ENCODE measurements around the gene FASN. TPM values are rescaled to one million over a fixed set of nuclear protein-coding genes. Genes with fewer than 3 reads are reported as not detected.
"Not testable (repeated sequence)": the region's sequence is repeated elsewhere in the genome, so short reads cannot be mapped to it uniquely, and the experiment has no call there.

The FASN gene
- total RNA-seq, 1 experiment from 2014 or later, result 28.7 TPM

DNA sequence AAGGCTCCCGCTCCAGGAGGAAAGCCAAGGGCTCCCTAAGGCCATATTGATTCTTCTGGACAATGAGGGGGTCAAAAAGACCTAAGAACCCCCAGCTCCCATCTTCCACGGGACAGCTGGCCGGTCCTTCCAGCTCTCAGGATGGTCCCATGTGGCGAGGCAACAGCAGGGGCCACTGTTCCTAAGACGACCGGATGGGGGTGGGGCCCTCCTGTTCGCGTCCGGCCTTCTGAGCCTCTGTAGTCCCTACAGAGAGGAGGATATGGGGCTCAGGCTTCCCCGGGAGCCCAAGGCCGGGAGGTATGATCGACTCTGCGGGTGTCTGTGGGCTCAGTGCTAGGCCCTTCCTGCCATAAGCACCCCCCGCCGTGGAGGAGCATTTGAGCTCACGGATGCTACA is 54.5 kb downstream of the FASN start:
- DNase-seq (ENCODE audit: low read depth), result no peak

DNA sequence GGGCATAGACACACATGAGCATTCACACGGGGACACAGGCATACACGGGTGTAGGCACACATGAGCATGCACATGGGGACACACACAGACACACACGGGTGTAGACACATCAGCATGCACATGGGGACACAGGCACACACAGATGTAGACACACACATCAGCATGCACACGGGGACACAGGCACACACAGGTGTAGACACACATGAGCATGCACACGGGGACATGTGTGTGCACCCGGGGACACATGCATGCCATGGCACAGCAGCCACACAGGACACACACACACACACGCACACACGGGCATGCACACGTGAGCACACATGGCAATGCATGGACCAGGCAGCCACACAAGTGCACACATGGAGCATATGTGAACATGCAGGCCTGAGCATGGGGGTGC is 55.4 kb downstream of the FASN start:
- DNase-seq (ENCODE audit: low read depth), result no peak

DNA sequence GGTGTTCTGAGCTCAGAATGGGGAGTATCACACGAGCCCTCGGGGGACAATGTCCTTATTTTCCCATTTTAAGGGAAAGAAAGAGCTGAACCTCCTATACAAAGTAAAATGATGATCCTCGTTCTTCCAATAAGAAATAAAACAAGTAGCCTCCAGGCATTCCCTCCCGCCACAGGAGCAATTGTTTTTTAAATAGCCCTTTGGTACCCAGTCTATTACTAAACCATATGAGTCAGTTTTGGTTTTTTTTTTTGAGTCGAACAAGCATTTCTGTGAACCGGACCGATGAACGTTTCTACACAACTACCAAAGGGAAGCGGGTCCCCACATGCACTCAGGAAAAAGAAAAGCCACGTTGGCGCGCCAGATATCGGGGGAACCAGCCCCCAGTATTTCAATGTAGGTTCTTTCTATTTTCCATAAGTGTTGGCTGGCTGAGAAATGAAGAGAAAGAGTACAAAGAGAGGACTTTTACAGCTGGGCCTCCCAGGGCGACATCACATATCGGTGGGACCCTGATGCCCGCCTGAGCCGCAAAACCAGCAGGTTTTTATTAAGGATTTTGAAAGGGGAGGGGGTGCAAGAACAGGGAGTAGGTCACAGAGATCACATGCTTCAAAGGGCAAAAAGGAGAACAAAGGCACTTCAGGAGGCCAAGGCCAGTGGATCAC is 56.8 kb downstream of the FASN start:
- peak; percentile 40 for DNase-seq (ENCODE audit: low read depth)

DNA sequence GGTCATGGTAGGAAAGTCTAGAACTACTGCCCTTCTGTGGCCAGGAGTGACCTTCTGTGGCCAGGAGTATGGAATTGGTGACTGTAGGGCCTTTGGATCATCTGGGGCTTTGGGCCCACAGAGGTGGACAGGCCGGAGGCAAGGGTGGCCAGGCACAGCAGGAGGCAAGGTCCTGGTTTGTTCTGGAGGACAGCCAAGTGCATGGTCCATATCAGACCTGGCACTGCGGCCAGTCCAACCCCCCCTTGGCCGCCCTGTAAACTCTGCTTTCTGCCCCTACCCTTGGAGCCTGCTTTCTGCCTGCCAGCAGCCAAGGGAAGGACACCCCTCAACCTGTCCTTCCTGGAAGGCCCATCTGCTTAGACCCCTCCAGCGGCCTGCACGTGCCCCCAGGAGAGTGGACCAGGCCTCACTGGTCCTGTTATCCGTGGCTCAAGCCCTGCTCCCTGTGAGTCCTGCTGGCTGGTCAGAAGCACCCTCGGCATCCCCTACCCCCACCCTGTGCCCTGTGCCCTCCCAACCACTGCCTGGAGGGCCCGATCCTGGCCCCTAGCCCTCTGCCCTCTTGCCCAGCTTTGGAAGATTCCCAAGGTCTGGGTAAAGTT is 58.2 kb downstream of the FASN start:
- DNase-seq (ENCODE audit: low read depth), result no peak

DNA sequence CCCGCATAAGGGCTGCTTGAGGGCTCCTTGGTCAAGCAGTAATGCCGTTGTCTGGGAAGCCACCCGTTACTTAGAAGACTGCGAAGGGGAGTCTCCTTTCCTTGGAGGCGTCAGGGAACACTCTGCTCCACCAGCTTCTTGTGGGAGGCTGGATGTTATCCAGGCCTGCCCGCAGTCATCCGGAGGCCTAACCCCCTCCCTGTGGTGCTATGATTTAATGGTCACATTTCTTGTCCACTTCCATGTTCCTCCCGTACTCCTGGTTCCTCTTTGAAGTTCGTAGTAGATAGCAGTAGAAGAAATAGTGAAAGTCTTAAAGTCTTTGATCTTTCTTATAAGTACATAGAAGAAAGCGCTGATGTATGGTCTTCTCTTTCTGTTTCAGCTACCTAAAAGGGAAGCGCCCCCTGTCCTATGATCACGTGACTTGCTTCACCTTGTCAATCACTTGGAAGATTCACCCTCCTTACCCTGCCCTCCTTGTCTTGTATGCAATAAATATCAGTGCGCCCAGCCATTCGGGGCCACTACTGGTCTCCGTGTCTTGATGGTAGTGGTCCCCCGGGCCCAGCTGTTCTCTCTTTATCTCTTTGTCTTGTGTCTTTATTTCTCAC is 59.1 kb downstream of the FASN start:
- not testable (repeated sequence) for DNase-seq (ENCODE audit: low read depth)

GRCh38 chr17:82037889-82038195 is 60.2 kb downstream of the FASN start:
- DNase-seq (ENCODE audit: low read depth), result no peak

DNA sequence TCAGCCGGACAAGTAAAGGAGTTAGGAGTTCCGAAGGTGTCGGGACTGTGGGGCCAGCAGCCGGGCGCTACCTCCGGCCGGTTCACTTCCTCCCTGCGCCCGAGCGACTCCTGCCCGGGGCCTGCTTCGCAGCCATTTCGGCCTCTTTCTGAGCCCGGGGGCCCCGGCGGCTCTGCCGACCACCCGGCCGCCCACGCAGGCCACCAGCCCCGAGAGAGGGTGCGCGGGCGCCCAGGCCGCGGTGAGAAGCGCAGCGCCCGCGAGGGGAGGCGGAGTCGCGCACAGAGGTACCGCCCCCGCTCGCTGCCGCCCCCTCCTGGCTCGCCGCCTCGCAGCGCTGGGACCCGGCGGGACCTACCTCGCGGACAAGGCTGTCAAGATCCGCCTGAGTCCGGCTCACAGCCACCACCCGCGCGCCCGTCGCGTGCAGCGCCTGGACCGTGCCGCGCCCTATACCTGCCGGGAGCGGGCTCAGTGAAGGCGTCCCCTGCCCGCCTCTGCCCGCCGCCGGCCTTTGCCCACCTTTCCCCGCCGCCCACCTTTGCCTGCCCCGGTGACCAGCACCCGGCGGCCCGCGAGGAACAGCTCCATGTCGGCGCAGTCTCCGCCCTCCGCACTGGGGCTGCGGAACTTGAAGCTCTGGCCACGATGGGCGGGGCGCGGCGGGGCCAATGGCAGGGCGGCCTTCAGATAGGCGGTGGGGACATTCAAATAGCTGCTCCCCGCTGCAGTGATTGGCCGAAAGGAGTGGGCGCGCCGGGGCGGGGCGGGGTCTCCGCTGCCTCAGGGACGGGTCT is 60.7 kb downstream of the FASN start, which contains the start of gene DCXR:
Gene DCXR (minus strand): TSS at position 606 of the 797 bp plus-strand sequence. CDS start 15 bp downstream, at position 591.
- DNase-seq (ENCODE audit: low read depth), result peak; percentile 93

DNA sequence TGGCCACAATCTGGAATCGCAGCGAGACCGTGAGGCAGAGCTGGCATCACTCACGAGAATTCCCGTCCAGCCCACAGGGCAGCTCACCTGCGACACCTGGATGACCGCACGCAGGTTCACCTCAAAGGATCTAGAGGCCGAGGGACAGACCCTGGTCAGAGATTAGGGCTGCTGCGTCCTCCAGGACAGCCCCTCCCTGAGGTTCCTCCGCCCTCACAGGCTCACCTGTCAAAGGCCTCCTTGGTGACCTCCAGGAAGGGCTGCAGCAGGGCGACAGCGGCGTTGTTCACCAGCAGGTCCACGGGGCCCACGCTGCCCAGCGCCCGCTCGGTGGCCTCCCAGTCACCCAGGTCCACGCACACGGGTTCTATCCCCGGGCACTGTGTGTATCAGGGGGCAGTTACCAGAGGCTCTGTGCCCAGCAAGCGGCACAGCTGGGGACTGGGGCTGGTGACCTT is 61.4 kb downstream of the FASN start:
- no peak for DNase-seq (ENCODE audit: low read depth)

DNA sequence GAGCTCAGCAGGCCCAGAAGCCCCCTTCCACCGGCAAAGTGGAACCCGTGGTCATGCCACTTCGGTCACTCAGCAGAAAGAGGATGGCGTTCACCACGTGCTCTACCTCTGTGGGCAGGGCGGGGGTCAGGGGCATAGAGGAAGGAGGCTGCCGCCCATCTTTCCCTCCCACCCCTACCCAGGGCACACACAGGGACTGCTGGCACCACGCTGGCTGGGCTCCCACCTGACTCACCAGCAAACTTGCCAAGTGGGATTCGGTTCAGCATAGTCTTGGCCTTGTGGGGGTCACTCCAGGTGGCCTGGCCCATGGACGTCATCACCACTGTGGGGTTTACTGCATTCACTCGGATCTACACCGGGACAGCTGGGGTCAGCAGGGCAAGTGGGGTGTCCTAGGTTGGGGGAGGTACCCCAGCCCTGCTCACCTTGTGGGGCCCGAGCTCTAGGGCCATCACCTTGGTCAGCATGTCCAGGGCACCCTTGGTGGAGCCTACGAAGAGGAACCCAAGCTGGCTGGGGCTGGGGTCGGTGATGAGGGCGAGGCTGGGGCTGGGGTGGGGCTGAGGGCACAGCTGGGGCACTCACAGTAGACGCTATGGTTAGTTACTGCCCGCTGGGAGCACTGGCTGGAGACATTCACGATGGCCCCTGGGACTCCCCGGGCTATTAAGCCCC is 61.9 kb downstream of the FASN start:
- DNase-seq (ENCODE audit: low read depth), result no peak

DNA sequence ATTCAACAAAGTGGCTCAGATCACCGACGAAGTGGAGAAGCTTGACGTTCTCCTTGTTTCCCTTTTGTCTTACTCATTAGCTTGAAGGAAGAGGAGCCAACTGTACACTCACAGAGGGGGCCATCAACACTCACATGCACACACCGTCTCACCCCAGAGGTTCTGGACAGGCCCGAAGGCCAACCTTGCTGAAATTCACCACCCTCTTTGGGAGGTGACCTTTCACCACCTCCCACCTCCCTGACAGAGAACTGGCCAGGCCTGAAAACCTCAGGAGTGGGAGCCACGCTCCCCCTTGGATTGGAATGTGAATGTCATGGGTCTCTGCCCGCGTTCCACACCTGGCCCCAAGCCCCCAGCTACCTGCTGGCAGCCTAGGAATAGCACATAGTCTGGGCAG is 62.5 kb downstream of the FASN start:
- no peak for DNase-seq (ENCODE audit: low read depth)

DNA sequence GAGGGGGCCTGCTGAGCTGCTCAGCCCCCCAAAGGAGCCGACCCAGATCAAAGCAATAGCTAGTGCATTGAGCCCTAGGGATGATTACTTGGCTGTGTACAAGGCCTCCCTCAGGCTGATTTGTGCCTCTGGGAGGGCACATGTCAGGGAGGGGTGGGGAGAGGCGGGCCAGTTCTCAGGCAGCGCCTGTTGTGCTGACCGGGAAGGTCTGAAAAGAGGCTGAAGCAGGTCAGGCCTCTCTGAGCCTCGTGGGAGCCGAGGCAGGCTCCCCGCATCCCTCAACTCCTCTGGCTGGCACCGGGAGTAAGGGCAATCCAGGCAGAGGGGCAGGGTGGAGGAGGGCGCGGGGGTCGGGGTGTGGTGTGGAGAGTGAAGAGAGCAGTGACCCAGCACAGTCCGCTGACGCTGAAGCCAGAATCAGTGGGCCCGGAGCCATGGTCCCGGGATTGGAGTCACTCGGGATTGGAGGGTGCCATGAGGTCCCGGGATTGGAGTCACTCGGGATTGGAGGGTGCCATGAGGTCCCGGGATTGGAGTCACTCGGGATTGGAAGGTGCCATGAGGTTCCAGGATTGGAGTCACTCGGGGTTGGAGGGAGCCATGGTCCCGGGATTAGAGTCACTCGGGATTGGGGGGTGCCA is 63.5 kb downstream of the FASN start:
- DNase-seq (ENCODE audit: low read depth), result no peak

DNA sequence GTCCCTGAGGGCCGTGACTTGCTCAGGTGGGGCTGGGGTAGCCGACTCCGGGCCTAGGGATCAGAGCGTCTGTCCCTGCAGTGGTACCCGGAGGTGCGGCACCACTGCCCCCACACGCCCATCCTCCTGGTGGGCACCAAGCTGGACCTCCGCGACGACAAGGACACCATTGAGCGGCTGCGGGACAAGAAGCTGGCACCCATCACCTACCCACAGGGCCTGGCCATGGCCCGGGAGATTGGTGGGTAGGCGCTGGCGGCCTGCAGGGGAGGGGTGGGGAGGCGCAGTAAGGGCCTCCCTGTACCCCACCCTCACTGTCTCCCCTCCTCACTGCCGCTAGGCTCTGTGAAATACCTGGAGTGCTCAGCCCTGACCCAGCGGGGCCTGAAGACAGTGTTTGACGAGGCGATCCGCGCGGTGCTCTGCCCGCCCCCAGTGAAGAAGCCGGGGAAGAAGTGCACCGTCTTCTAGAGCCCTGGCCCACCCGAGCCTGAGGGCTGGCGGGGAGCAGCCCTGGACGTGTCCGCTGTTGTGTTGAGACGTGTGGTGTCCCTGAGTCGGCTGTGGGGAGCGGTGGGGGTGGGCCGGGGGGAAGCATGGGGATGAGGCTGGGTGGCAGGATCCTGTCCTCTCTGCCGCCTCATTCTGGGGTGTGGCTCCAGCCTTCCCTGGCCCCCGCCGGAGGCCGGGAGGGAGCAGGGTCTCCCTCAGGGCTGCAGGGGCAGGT is 64.5 kb downstream of the FASN start:
- DNase-seq (ENCODE audit: low read depth), result no peak

DNA sequence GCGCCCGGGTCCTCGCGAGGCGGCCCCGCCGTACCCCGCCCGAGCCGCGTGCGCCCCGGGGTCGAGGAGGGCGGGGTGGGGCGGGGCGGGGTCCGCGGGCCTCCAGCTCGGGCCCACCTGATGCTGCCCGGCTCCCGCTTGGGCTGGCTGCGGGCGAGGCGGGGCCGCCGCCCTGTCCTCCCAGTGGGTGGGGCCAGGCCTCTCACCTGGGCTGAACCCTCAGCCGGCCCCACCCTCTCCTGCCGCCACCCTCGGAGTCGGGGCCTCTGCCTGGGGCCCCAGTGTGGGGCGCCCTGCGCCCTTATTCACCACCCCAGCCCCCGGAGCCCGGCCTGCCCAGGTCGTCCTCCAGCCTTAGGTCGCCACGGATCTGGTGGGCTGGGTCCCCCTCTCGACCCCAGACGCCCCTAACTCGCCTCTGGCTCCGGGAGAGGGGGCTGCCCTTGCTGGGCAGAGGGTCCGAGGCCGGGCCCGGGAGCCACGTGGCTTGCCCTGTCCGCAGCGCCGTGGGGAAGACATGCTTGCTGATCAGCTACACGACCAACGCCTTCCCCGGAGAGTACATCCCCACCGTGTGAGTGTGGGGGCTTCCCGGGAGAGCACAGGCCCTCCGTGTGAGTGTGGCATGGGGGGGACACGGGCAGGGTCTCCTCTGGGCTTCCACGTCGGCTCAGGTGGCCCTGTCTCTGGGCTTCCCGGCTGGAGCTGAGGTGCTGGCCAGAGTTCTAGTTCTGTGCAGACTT is 66.0 kb downstream of the FASN start:
- no peak for DNase-seq (ENCODE audit: low read depth)

DNA sequence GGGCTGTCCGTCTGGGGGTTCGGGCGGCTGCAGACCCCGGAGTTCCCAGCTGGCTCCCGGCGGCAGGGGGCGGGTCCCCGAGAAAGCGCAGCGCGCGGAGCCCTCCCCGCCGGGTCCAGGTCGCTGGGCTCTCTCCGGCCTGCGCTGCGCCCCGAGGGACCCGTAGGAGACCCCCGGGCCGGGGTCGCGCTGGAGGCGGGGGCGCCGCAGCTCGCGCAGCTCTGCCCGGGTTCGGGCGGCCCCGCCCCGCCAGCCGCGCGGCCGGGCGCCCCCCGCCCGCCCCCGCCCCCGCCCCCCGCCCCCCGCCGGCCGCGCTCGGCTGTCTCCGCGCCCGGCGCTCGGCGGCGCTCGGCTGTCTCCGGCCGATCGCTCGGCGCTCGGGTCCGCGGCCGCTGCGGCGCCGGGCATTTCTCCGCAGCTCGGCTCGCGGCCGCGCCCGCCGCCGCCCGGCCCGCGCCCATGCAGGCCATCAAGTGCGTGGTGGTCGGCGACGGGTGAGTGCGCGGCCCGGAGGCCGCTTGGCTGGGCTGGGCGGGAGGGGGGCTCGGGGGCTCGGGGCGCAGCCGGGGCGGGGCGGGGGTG is 66.6 kb downstream of the FASN start, which contains the start of gene RAC3:
Gene RAC3 (plus strand): TSS at position 376 of the 582 bp plus-strand sequence. CDS start 84 bp downstream, at position 460.
- DNase-seq (ENCODE audit: low read depth), result no peak

GRCh38 chr17:82030470-82031302 is 67.3 kb downstream of the FASN start:
- DNase-seq (ENCODE audit: low read depth), result peak; percentile 66

GRCh38 chr17:82029990-82030469 is 68.0 kb downstream of the FASN start:
- DNase-seq (ENCODE audit: low read depth), result no peak

GRCh38 chr17:82029391-82029790 is 68.6 kb downstream of the FASN start:
- DNase-seq (ENCODE audit: low read depth), result no peak

- no peak for DNase-seq (ENCODE audit: low read depth)
Measured at GRCh38 chr17:82028966-82029365, 69.1 kb downstream of the FASN start.

All from RPMI7951 (cell line).